Effector memory CD8-positive, alpha-beta T cell (primary cell): Measurements from ENCODE around the gene PDE3B.
"Not testable (repeated sequence)": the region's sequence is repeated elsewhere in the genome, so short reads cannot be mapped to it uniquely, and the experiment has no call there.

Source experiments
- ATAC-seq: fragments of 150-1000 bp; cut with Tn5 transposase; replicated peaks from 2 replicates; pipeline ENCODE4 v1.10.0; 2021; ENCODE audit warnings: mild to moderate bottlenecking, moderate library complexity
- DNase-seq, 3 experiments: peaks; one replicate each; pipeline ENCODE4 v3.0.0; 2021
- H3K27ac Mint-ChIP-seq, 2 donors: one replicate each; pipeline ENCODE4 v1.8.0; 2022; ENCODE audit warnings: mild to moderate bottlenecking in 2 of 2, mixed read lengths in 2 of 2, moderate library complexity in 2 of 2
- H3K27me3 Mint-ChIP-seq, 2 donors: one replicate each; pipeline ENCODE4 v1.8.0; 2022; ENCODE audit warnings: mixed read lengths in 2 of 2
- H3K36me3 Mint-ChIP-seq: one replicate; pipeline ENCODE4 v1.8.0; 2022; ENCODE audit warnings: mild to moderate bottlenecking, moderate library complexity, mixed read lengths; ENCODE audit not compliant: insufficient read depth
- H3K4me1 Mint-ChIP-seq, 2 donors: one replicate each; pipeline ENCODE4 v1.8.0; 2022; ENCODE audit warnings: low read depth in 2 of 2, mixed read lengths in 2 of 2
- H3K4me3 Mint-ChIP-seq, 2 donors: one replicate each; pipeline ENCODE4 v1.8.0; 2022; ENCODE audit warnings: mild to moderate bottlenecking in 2 of 2, mixed read lengths in 2 of 2, moderate library complexity in 2 of 2
- H3K9me3 Mint-ChIP-seq, 2 donors: one replicate each; pipeline ENCODE4 v1.8.0; 2022; ENCODE audit warnings: mixed read lengths in 2 of 2

Gene PDE3B

GRCh38 chr11:14775897-14776296, 132.3 kb downstream of the PDE3B start:
- H3K27ac Mint-ChIP-seq, result no peak overlapping the region
- no peaks in the 10 kb centered on the region for H3K9me3 Mint-ChIP-seq
- H3K36me3 Mint-ChIP-seq, result peaks cover 6% of the 10 kb centered on the region
- DNase-seq (no peak), ATAC-seq (no peak)
- peaks cover 2 to 12% of the 10 kb centered on the region in 2 donors for H3K4me1 Mint-ChIP-seq
- no peaks in the 10 kb centered on the region for H3K27me3 Mint-ChIP-seq
- H3K4me3 Mint-ChIP-seq, result no peak overlapping the region

GRCh38 chr11:14778460-14778859, 134.9 kb downstream of the PDE3B start:
- not testable (repeated sequence) for H3K27ac Mint-ChIP-seq, H3K27me3 Mint-ChIP-seq, H3K36me3 Mint-ChIP-seq, ATAC-seq, DNase-seq, H3K9me3 Mint-ChIP-seq, H3K4me3 Mint-ChIP-seq
- peaks cover 6 to 17% of the 10 kb centered on the region in 2 donors for H3K4me1 Mint-ChIP-seq

DNA sequence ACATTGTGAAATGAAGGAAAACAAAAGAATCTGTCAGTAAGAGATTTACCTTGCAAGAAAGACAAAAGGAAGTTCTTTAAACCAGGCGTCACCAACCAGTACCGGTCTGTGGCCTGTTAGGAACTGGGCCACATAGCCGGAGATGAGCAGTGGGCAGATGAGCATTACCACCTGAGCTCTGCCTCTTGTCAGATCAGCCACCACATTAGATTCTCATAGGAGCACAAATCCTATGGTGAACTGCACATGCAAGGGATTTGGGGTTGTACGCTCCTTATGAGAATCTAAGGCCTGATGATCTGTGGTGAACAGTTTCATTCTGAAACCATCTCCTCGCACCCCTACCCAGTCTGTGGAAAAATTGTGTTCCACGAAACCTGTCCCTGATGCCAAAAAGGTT, 140.2 kb downstream of the PDE3B start:
- Mint-ChIP-seq H3K36me3 (peaks cover 2% of the 10 kb centered on the region), H3K27me3 (no peaks in the 10 kb centered on the region), H3K27ac (peak overlapping the region; percentile 69 to 98), H3K4me1 (peaks cover 13 to 25% of the 10 kb centered on the region in 2 donors), H3K4me3 (peak overlapping the region; percentile 47 to 58), H3K9me3 (no peaks in the 10 kb centered on the region)
- DNase-seq (peak in 1 of 3 experiments; percentile 8), ATAC-seq (peak; percentile 72)

GRCh38 chr11:14784230-14784629, 140.6 kb downstream of the PDE3B start:
- Mint-ChIP-seq H3K36me3 (peaks cover 2% of the 10 kb centered on the region), H3K9me3 (no peaks in the 10 kb centered on the region), H3K27me3 (no peaks in the 10 kb centered on the region), H3K4me3 (peak overlapping the region; percentile 47 to 58), H3K27ac (peak overlapping the region; percentile 69 to 98), H3K4me1 (peaks cover 13 to 25% of the 10 kb centered on the region in 2 donors)
- ATAC-seq (peak; percentile 94), DNase-seq (no peak)

DNA sequence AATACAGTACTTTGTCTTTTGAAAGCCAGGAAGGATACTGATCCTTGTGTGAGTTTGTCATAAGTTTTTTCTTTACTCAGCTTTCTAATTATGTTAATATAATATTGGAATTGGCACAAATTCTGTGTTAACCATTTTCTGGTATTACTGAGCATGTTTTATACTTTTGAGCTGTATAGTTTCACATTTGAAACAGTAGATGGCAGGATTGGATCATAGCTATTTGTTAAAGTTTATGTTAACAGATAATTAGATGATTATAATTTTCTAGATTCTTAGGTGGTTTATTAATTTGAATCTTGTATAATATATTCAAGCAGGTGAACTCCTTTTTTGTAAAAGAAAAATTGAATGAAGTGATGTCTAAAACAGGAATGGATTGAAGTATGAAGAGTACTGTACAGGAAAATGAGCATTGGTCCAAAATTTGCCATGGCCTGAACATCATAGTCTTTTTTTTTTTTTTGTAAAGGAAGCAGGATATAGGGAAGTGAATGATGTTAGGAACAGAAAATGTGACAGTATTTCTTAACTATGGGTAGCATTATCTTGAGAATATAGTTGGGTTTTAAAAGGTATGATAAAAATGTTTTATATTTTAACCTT, 146.4 kb downstream of the PDE3B start:
- H3K9me3 Mint-ChIP-seq, result no peaks in the 10 kb centered on the region
- H3K4me3 Mint-ChIP-seq, result no peak overlapping the region
- peaks cover 0 to 5% of the 10 kb centered on the region in 2 donors for H3K4me1 Mint-ChIP-seq

GRCh38 chr11:14793546-14793945, 149.9 kb downstream of the PDE3B start:
- ATAC-seq (no peak), DNase-seq (no peak)
- H3K4me3 Mint-ChIP-seq, result no peak overlapping the region
- H3K4me1 Mint-ChIP-seq, result peaks cover 15 to 26% of the 10 kb centered on the region in 2 donors
- no peaks in the 10 kb centered on the region for H3K27me3 Mint-ChIP-seq
- H3K9me3 Mint-ChIP-seq, result no peaks in the 10 kb centered on the region
- peaks cover 7% of the 10 kb centered on the region for H3K36me3 Mint-ChIP-seq
- H3K27ac Mint-ChIP-seq, result peak overlapping the region in 1 of 2 donors; percentile 41

More for the DNA sequence above, 146.4 kb downstream of the PDE3B start:
- DNase-seq, result no peak
- Mint-ChIP-seq H3K36me3 (peaks cover 3% of the 10 kb centered on the region), H3K27ac (peak overlapping the region; percentile 8 to 50), H3K27me3 (no peaks in the 10 kb centered on the region)
- ATAC-seq, result no peak

- ATAC-seq, H3K27ac Mint-ChIP-seq, DNase-seq, H3K36me3 Mint-ChIP-seq, H3K9me3 Mint-ChIP-seq, H3K4me3 Mint-ChIP-seq, H3K27me3 Mint-ChIP-seq: not testable (repeated sequence)
- H3K4me1 Mint-ChIP-seq, result peaks cover 31 to 37% of the 10 kb centered on the region in 2 donors
These were observed 152.4 kb downstream of the PDE3B start for GRCh38 chr11:14796028-14796427.

- no peaks in the 10 kb centered on the region for H3K27me3 Mint-ChIP-seq
- peaks cover 11 to 16% of the 10 kb centered on the region in 2 donors for H3K4me1 Mint-ChIP-seq
- ATAC-seq, result no peak
- peaks cover 50% of the 10 kb centered on the region for H3K36me3 Mint-ChIP-seq
- no peak for DNase-seq
- H3K4me3 Mint-ChIP-seq, result no peak overlapping the region
- H3K27ac Mint-ChIP-seq, result no peak overlapping the region
- H3K9me3 Mint-ChIP-seq, result peaks cover 0 to 1% of the 10 kb centered on the region in 2 donors
These were observed 160.2 kb downstream of the PDE3B start for GRCh38 chr11:14803846-14804245.

GRCh38 chr11:14809466-14809865, 165.9 kb downstream of the PDE3B start:
- Mint-ChIP-seq H3K4me3 (no peak overlapping the region), H3K4me1 (no peaks in the 10 kb centered on the region), H3K9me3 (peaks cover 0 to 1% of the 10 kb centered on the region in 2 donors), H3K27ac (no peak overlapping the region), H3K36me3 (peaks cover 38% of the 10 kb centered on the region), H3K27me3 (no peaks in the 10 kb centered on the region)
- ATAC-seq (peak; percentile 27), DNase-seq (no peak)

DNA sequence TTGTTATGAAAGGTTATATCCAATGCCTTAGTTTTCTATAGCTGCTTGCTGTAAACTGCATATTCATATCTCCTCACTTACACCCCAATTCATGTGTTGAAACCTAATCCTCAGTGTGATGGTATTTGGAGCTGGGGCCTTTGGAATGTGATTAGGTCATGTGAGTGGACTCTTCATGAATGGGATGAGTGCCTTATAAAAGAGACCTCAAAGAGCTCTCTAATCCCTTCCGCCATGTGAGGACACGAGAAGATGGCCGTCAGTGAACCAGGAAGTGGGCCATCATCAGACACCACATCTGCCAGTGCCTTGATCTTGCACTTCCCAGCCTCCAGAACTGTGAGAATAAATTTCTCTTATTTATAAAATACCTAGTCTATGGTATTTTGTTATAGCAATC, 169.2 kb downstream of the PDE3B start:
- ATAC-seq (no peak), DNase-seq (no peak)
- Mint-ChIP-seq H3K4me3 (no peak overlapping the region), H3K36me3 (peaks cover 12% of the 10 kb centered on the region), H3K27ac (no peak overlapping the region), H3K27me3 (no peaks in the 10 kb centered on the region), H3K4me1 (no peaks in the 10 kb centered on the region), H3K9me3 (no peaks in the 10 kb centered on the region)

DNA sequence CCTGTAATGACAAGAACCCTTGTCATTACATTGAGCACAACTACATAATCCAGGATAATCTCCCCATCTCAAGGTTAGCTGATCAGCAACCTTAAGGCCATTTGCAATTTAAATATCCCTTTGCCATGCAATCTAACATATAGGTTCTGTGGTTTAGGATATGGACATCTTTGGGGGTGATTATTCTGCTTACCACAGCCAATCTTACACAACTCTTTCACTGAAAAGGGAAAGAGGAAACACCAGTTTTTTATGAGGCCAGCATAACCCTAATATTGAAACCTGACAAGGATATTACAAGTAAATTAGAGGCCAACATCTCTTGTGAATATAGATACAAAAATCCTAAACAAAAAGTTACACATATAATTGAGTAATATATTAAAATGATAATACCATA, 169.9 kb downstream of the PDE3B start:
- H3K4me1 Mint-ChIP-seq, result no peaks in the 10 kb centered on the region
- no peaks in the 10 kb centered on the region for H3K9me3 Mint-ChIP-seq
- no peak overlapping the region for H3K4me3 Mint-ChIP-seq
- ATAC-seq, result no peak
- DNase-seq, result no peak
- no peak overlapping the region for H3K27ac Mint-ChIP-seq
- H3K36me3 Mint-ChIP-seq, result peaks cover 6% of the 10 kb centered on the region
- H3K27me3 Mint-ChIP-seq, result no peaks in the 10 kb centered on the region

DNA sequence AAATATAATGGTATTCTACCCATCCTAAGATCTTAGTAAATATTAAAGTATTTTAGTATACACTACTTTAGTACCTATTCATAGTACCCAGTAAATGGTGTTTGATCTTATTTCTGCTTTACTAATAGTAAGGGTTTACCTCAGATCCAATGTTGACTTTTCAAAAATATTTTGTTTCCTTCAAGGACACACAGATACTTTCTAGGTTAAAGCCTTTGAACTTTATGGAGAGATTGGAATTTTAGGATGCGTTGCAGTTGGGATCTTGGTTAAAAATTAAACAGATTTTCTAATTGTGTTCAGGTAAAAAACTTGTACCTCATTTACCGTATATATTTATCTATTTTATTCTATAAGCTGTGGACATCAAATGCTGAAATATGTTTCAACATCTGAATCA, 175.2 kb downstream of the PDE3B start:
- no peak for ATAC-seq
- Mint-ChIP-seq H3K27me3 (no peaks in the 10 kb centered on the region), H3K27ac (no peak overlapping the region), H3K4me3 (no peak overlapping the region), H3K36me3 (peaks cover 20% of the 10 kb centered on the region), H3K9me3 (no peaks in the 10 kb centered on the region), H3K4me1 (peaks cover 0 to 2% of the 10 kb centered on the region in 2 donors)
- DNase-seq, result no peak

GRCh38 chr11:14819596-14819995, 176.0 kb downstream of the PDE3B start:
- Mint-ChIP-seq H3K9me3 (no peaks in the 10 kb centered on the region), H3K4me1 (peaks cover 0 to 2% of the 10 kb centered on the region in 2 donors), H3K27me3 (no peaks in the 10 kb centered on the region), H3K27ac (no peak overlapping the region), H3K4me3 (no peak overlapping the region), H3K36me3 (peaks cover 22% of the 10 kb centered on the region)
- ATAC-seq (no peak), DNase-seq (no peak)

GRCh38 chr11:14821031-14821430, 177.4 kb downstream of the PDE3B start:
- no peaks in the 10 kb centered on the region for H3K27me3 Mint-ChIP-seq
- ATAC-seq (no peak), DNase-seq (no peak)
- H3K4me1 Mint-ChIP-seq, result peaks cover 0 to 2% of the 10 kb centered on the region in 2 donors
- no peak overlapping the region for H3K4me3 Mint-ChIP-seq
- H3K27ac Mint-ChIP-seq, result no peak overlapping the region
- peaks cover 19% of the 10 kb centered on the region for H3K36me3 Mint-ChIP-seq
- H3K9me3 Mint-ChIP-seq, result peaks cover 1 to 11% of the 10 kb centered on the region in 2 donors
